GM21390 (cell line): Measurements from ENCODE around the gene RND3.
A peak's percentile ranks its signal among the peaks of the same experiment; 100 is the strongest.

Experiments used
- ATAC-seq: cut with Tn5 transposase; IDR thresholded peaks from one replicate; pipeline ENCODE4 v1.9.1; 2021; ENCODE audit not compliant: unreplicated experiment

The RND3 gene

GRCh38 chr2:150494234-150494945, 6.9 kb upstream of the RND3 start:
- ATAC-seq, result no peak

- no peak for ATAC-seq
Observed at GRCh38 chr2:150491943-150492342, 4.5 kb upstream of the RND3 start.

GRCh38 chr2:150491430-150491829, 4.0 kb upstream of the RND3 start:
- ATAC-seq, result no peak

GRCh38 chr2:150490466-150490865, 3.0 kb upstream of the RND3 start:
- no peak for ATAC-seq

- ATAC-seq, result no peak
Observed at GRCh38 chr2:150486539-150487484, 655 bp downstream of the RND3 start.

- no peak for ATAC-seq
Observed at GRCh38 chr2:150485871-150486538, 1.5 kb downstream of the RND3 start.

- ATAC-seq, result peak; percentile 39
Observed at GRCh38 chr2:150485114-150485870, 2.2 kb downstream of the RND3 start.

GRCh38 chr2:150484461-150485021, 2.9 kb downstream of the RND3 start:
- no peak for ATAC-seq

- ATAC-seq, result no peak
Observed at GRCh38 chr2:150484006-150484405, 3.5 kb downstream of the RND3 start.

GRCh38 chr2:150483532-150483931, 3.9 kb downstream of the RND3 start:
- no peak for ATAC-seq

- ATAC-seq, result no peak
Observed at GRCh38 chr2:150482667-150483400, 4.6 kb downstream of the RND3 start.

GRCh38 chr2:150482111-150482510, 5.4 kb downstream of the RND3 start:
- no peak for ATAC-seq

- ATAC-seq, result no peak
Observed at GRCh38 chr2:150480971-150481830, 6.3 kb downstream of the RND3 start.

GRCh38 chr2:150480241-150480640, 7.2 kb downstream of the RND3 start:
- ATAC-seq, result no peak

- no peak for ATAC-seq
Observed at GRCh38 chr2:150479075-150479915, 8.2 kb downstream of the RND3 start.

- no peak for ATAC-seq
Observed at GRCh38 chr2:150478200-150478974, 9.1 kb downstream of the RND3 start.

- ATAC-seq, result no peak
Observed at GRCh38 chr2:150477347-150477746, 10.1 kb downstream of the RND3 start.
